Sigmoid colon (tissue), 4 donors: ENCODE results near the gene EVI2A.

Experiments used
- CTCF ChIP-seq, 4 experiments: fragments of 450-650 bp in 3 of 4; fragments of 200-600 bp in 1 of 4; IDR thresholded peaks; one replicate each; pipeline ENCODE4 v1.5.1; 2016 to 2019; ENCODE audit warnings: antibody characterized with exemption in 4 of 4, mild to moderate bottlenecking in 3 of 4, moderate library complexity in 2 of 4
- POLR2AphosphoS5 ChIP-seq, 4 donors: sonication (generic); formaldehyde crosslinking; IDR thresholded peaks; one replicate each; pipeline ENCODE4 v1.6.1; 2017; ENCODE audit warnings: antibody characterized with exemption in 4 of 4

GRCh38 chr17:31357839-31358394 is 36.5 kb upstream of the EVI2A start:
- TF ChIP-seq CTCF (IDR thresholded peaks at IDR 0.05): no peak
- TF ChIP-seq POLR2AphosphoS5 (IDR thresholded peaks at IDR 0.05): no peak
